H1 (cell line): ENCODE measurements around the gene SORBS1. TPM values are rescaled to one million over a fixed set of nuclear protein-coding genes. Genes with fewer than 3 reads are reported as not detected.

Source experiments
- ASH2L ChIP-seq: fragments of 200-600, 300-600 bp; sonication (generic); IDR thresholded peaks from one replicate; pipeline ENCODE4 v1.7.1; 2017; ENCODE audit warnings: low read length
- CBX8 ChIP-seq: fragments of 300-800, 300-1000 bp; sonication (generic); IDR thresholded peaks from 2 replicates; pipeline ENCODE4 v1.7.1; 2016; ENCODE audit warnings: low read depth, low read length, borderline replicate concordance
- CEBPB ChIP-seq: IDR thresholded peaks from 2 replicates; pipeline ENCODE4 v1.6.1; 2012; ENCODE audit warnings: low read depth, low read length
- GABPA ChIP-seq: IDR thresholded peaks from 2 replicates; pipeline ENCODE4 v1.6.1; 2011; ENCODE audit warnings: mild to moderate bottlenecking, low read length, moderate library complexity, borderline replicate concordance; ENCODE audit not compliant: insufficient read depth
- JUND ChIP-seq: IDR thresholded peaks from 2 replicates; pipeline ENCODE4 v1.6.1; 2011; ENCODE audit warnings: mild to moderate bottlenecking, improper control_type of control experiment, low read length
- NANOG ChIP-seq: IDR thresholded peaks from 2 replicates; pipeline ENCODE4 v1.6.1; 2011; ENCODE audit warnings: low read length, low read depth, mild to moderate bottlenecking, inconsistent platforms; ENCODE audit not compliant: insufficient read depth, poor library complexity, severe bottlenecking
- SIRT6 ChIP-seq: IDR thresholded peaks from one replicate; pipeline ENCODE4 v1.7.1; 2012; ENCODE audit warnings: low read length, inconsistent platforms
- SP4 ChIP-seq: IDR thresholded peaks from 2 replicates; pipeline ENCODE4 v1.6.1; 2012; ENCODE audit warnings: low read length, inconsistent platforms
- TEAD4 ChIP-seq: IDR thresholded peaks from 2 replicates; pipeline ENCODE4 v1.6.1; 2012; ENCODE audit warnings: low read depth, low read length, inconsistent platforms, mixed read lengths
- polyA plus RNA-seq, 7 experiments: library from polyadenylated mRNA; depleted of rRNA in 3 of 7; stranded (reverse) in 5 of 7; unstranded in 2 of 7; fragments of >200 nt in 5 of 7; fragments of 200-250 nt in 2 of 7; gene quantifications; 1 replicate in 5 of 7; 2 replicates in 1 of 7; 4 replicates in 1 of 7; pipeline versions ENCODE4 v1.2.1 to v1.2.3, GENCODE V29; 2011 to 2013; ENCODE audit warnings: missing spikeins in 2 of 7, mixed read lengths in 2 of 7
- total RNA-seq: library from RNA; stranded (reverse); fragmentation: NEBNext Ultra II Directional; extraction: Animal tissue kit (Norgen Biotek cat#: 25700); gene quantifications from 2 replicates; pipeline ENCODE4 v1.2.1, GENCODE V29; 2021

Gene SORBS1
- total and polyA plus RNA-seq, 2 of the 8 experiments (the other 6 are each of a cell fraction or from before 2014, with no cell fraction given), result 16.0 to 35.0 TPM

DNA sequence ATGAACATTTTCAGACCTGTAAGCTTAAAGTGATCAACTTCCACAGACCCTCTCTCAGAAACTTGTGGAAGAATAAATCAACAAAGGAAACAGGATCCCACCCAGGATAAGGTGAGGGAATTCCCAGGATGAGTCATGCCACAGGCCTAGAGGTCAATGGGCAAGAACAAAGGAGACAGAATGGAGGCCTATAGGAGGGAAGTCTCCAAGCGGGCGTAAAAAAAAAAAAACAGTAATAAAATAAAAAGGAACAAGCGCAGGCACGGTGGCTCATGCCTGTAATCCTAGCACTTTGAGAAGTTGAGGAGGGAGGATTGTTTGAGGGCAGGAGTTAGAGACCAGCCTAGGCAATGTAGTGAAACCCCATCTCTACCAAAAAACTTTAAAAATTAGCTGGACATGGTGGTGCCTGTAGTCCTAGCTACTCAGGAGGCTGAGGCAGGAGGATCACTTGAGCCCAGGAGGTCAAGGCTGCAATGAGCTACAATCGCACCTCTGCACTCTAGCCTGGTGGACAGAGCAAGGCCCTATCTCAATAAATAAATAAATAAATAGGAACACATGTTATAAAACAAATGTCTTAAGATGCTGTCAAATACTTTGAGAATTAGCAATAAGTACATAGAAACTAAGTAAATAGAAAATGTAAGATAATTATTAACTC is 8.4 kb downstream of the SORBS1 start (continued):
- TF ChIP-seq SP4 (no peak), SIRT6 (no peak), CBX8 (no peak), JUND (peak; percentile 95), GABPA (no peak), TEAD4 (0 out of 2 replicates have a peak, but pooled peaks have one; percentile 8), CEBPB (no peak), NANOG (no peak), ASH2L (no peak)
